ENCODE results near the gene CCL7.

CCL7 gene

GRCh38 chr17:34248511-34249024 lies 21.5 kb upstream of the CCL7 start:
- DNase-seq, result no peak

- DNase-seq, result no peak
Observed at GRCh38 chr17:34249061-34249460, 21.0 kb upstream of the CCL7 start.

- no peak for DNase-seq
Observed at GRCh38 chr17:34249478-34249877, 20.5 kb upstream of the CCL7 start.

GRCh38 chr17:34251186-34251585 lies 18.8 kb upstream of the CCL7 start:
- no peak for DNase-seq

GRCh38 chr17:34252095-34252443 lies 18.0 kb upstream of the CCL7 start:
- DNase-seq, result no peak

GRCh38 chr17:34252444-34253138 lies 17.4 kb upstream of the CCL7 start:
- DNase-seq, result no peak

GRCh38 chr17:34253139-34253525 lies 16.9 kb upstream of the CCL7 start:
- DNase-seq, result no peak

GRCh38 chr17:34254146-34254545 lies 15.9 kb upstream of the CCL7 start:
- no peak for DNase-seq

GRCh38 chr17:34254651-34255380 lies 15.2 kb upstream of the CCL7 start, which contains the start of gene CCL2:
TSS of gene CCL2 (plus strand) at chr17:34255285. CDS start at chr17:34255350, 65 bp downstream.
- DNase-seq, result no peak

- no peak for DNase-seq
Observed at GRCh38 chr17:34255381-34255732, 14.7 kb upstream of the CCL7 start.

GRCh38 chr17:34255841-34256240 lies 14.2 kb upstream of the CCL7 start:
- no peak for DNase-seq

GRCh38 chr17:34257299-34257985 lies 12.6 kb upstream of the CCL7 start:
- no peak for DNase-seq

- DNase-seq, result no peak
Observed at GRCh38 chr17:34257986-34258326, 12.1 kb upstream of the CCL7 start.

- DNase-seq, result no peak
Observed at GRCh38 chr17:34259146-34259545, 10.9 kb upstream of the CCL7 start.

GRCh38 chr17:34260861-34261260 lies 9.2 kb upstream of the CCL7 start:
- no peak for DNase-seq

GRCh38 chr17:34261568-34262337 lies 8.3 kb upstream of the CCL7 start:
- no peak for DNase-seq

- DNase-seq, result no peak
Observed at GRCh38 chr17:34265711-34266110, 4.3 kb upstream of the CCL7 start.

- DNase-seq, result no peak
Observed at GRCh38 chr17:34275881-34276280, 5.9 kb downstream of the CCL7 start.

- no peak for DNase-seq
Observed at GRCh38 chr17:34276826-34277225, 6.8 kb downstream of the CCL7 start.

GRCh38 chr17:34283571-34283970 lies 13.6 kb downstream of the CCL7 start:
- no peak for DNase-seq

- no peak for DNase-seq
Observed at GRCh38 chr17:34285286-34285792, 15.3 kb downstream of the CCL7 start, which contains the start of gene CCL11. TSS of gene CCL11 (plus strand) at chr17:34285742. CDS start at chr17:34285809, 67 bp downstream.

GRCh38 chr17:34287875-34288274 lies 17.9 kb downstream of the CCL7 start:
- DNase-seq, result no peak

GRCh38 chr17:34290586-34290985 lies 20.6 kb downstream of the CCL7 start:
- no peak for DNase-seq

Data from CD4-positive, alpha-beta T cell treated with Interleukin-10 for 1 hour (primary cell).